ENCODE data around the gene IVD. TPM values are rescaled to one million over a fixed set of nuclear protein-coding genes. Genes with fewer than 3 reads are reported as not detected.

IVD gene
- total and polyA plus RNA-seq, 9 of the 15 experiments (the other 6 are each of a cell fraction or from before 2014, with no cell fraction given): 0.15 to 4.5 (median 2.4) TPM

GRCh38 chr15:40357723-40358470 lies 47.7 kb upstream of the IVD start, which contains the start of gene DISP2 (continued):
- no peak for TF ChIP-seq ZNF655 (CRISPR knock-in tag; IDR thresholded peaks at IDR 0.05)
- TF ChIP-seq UBTF (IDR thresholded peaks at IDR 0.05; ENCODE audit: borderline replicate concordance in 1 of 2, low read depth in 2 of 2, low read length in 2 of 2): peak; percentile 7 to 71; a peak in 2 of 4 replicates
- TF ChIP-seq RBM15 (IDR thresholded peaks at IDR 0.05; ENCODE audit: insufficient read depth, low read length): no peak
- TF ChIP-seq ZNF780A (CRISPR knock-in tag; IDR thresholded peaks at IDR 0.05): no peak
- no peak for TF ChIP-seq ZNF449 (CRISPR knock-in tag; IDR thresholded peaks at IDR 0.05)
- TF ChIP-seq MGA (IDR thresholded peaks at IDR 0.05): peak; percentile 63; the same call in 1 of the 2 replicates
- no peak for TF ChIP-seq FOXM1 (IDR thresholded peaks at IDR 0.05; ENCODE audit: low read depth)
- no peak; the same call in 1 of the 2 replicates for TF ChIP-seq FOXM1 (CRISPR knock-in tag; IDR thresholded peaks at IDR 0.05; ENCODE audit: low read depth)
- TF ChIP-seq RBM39 (optimal IDR thresholded peaks at IDR 0.05; ENCODE audit: low read depth, low read length): no peak
- TF ChIP-seq CHD1 (IDR thresholded peaks at IDR 0.05; ENCODE audit: low read length): no peak
